ENCODE measurements around the gene PGA5.

The PGA5 gene

GRCh38 chr11:61264371-61264770 is 23.4 kb downstream of the PGA5 start:
- TF ChIP-seq, protein P1, sequence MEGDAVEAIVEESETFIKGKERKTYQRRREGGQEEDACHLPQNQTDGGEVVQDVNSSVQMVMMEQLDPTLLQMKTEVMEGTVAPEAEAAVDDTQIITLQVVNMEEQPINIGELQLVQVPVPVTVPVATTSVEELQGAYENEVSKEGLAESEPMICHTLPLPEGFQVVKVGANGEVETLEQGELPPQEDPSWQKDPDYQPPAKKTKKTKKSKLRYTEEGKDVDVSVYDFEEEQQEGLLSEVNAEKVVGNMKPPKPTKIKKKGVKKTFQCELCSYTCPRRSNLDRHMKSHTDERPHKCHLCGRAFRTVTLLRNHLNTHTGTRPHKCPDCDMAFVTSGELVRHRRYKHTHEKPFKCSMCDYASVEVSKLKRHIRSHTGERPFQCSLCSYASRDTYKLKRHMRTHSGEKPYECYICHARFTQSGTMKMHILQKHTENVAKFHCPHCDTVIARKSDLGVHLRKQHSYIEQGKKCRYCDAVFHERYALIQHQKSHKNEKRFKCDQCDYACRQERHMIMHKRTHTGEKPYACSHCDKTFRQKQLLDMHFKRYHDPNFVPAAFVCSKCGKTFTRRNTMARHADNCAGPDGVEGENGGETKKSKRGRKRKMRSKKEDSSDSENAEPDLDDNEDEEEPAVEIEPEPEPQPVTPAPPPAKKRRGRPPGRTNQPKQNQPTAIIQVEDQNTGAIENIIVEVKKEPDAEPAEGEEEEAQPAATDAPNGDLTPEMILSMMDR (IDR thresholded peaks at IDR 0.05) = no peak
- no peak for TF ChIP-seq ZFX (IDR thresholded peaks at IDR 0.05; ENCODE audit: borderline replicate concordance)
- H3K27ac ChIP-seq = no peak overlapping the region

DNA sequence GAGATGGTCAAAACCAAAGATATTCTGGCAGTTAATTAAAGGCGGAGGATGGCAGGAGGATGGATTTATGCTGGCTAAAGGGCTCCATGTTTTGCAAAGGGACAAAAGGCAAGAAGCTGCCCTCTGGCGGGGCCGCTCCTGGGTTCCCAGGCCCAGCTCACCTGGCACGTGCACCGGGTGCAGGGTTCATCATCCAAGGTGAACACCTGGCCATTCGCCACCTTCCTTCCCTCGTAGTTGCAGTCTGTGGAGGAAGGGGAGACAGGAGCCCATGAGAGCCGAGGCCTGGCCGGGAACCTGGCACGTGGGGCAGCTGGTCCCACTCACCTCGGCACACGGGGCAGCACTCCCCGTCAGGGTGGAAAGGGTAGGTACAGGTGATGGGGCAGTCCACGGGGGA is 23.8 kb downstream of the PGA5 start:
- no peak overlapping the region for H3K27ac ChIP-seq
- no peak for TF ChIP-seq ZFX (IDR thresholded peaks at IDR 0.05; ENCODE audit: borderline replicate concordance)
- TF ChIP-seq, protein P1 (IDR thresholded peaks at IDR 0.05) = no peak

GRCh38 chr11:61265357-61265756 is 24.4 kb downstream of the PGA5 start:
- TF ChIP-seq, protein P1 (IDR thresholded peaks at IDR 0.05) = no peak
- TF ChIP-seq ZFX (IDR thresholded peaks at IDR 0.05; ENCODE audit: borderline replicate concordance) = no peak
- H3K27ac ChIP-seq = no peak overlapping the region

DNA sequence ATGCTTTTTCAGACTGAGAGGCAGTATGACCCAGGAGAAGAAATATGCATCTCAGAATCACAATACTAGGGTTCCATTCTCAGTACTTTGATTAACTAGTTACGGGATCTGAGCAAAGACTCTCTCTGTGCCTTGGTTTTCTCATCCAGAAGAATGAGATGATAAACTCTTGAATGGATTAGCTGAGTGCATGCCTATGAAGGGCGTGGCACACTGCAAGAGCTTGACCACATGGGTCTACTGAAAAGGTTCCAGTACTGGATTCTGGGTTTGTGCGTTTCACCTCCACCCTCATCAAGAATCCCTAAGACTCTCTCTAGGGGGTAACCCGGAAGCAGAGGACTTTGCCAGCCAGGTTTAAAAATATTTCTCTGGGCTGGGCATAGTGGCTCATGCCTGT is 25.6 kb downstream of the PGA5 start:
- TF ChIP-seq ZFX (IDR thresholded peaks at IDR 0.05; ENCODE audit: borderline replicate concordance) = no peak
- TF ChIP-seq, protein P1 (IDR thresholded peaks at IDR 0.05) = no peak
- no peak overlapping the region for H3K27ac ChIP-seq

GRCh38 chr11:61267437-61267841 is 26.5 kb downstream of the PGA5 start:
- TF ChIP-seq, protein P1 (IDR thresholded peaks at IDR 0.05) = no peak
- no peak for TF ChIP-seq ZFX (IDR thresholded peaks at IDR 0.05; ENCODE audit: borderline replicate concordance)
- no peak overlapping the region for H3K27ac ChIP-seq

DNA sequence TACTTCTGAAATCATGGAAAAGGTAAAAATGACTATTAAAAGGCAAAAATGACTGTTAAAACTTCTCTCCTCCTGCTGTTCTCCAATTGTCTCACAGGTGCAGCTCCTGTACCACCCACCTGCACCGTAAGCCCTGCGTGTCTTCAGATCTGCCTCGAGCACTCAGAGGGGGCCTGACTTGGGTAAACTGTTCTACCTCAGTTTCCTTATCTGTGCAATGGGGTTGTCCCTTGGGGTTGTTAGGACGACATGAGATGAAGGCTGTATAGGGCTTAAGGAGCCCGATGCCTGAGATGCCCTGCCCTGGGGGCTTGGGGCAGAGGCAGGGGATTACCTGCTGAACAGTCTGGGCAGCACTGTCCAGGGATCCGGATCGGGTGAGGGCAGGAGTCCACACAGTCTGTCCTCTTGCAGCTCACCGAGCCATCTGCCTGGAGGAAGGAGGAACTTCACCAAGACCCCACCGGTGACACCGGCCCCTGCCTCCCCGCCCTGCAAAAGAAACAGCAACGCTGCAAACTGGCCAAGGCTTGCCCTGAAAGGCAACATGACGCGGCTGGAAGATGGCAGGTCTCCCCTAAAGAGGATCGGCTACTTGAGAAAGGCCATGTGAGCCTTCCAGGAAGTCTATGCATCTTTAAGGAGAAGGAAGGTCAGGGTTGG is 27.7 kb downstream of the PGA5 start:
- H3K27ac ChIP-seq = no peak overlapping the region
- TF ChIP-seq ZFX (IDR thresholded peaks at IDR 0.05; ENCODE audit: borderline replicate concordance) = no peak
- TF ChIP-seq, protein P1 (IDR thresholded peaks at IDR 0.05) = no peak

DNA sequence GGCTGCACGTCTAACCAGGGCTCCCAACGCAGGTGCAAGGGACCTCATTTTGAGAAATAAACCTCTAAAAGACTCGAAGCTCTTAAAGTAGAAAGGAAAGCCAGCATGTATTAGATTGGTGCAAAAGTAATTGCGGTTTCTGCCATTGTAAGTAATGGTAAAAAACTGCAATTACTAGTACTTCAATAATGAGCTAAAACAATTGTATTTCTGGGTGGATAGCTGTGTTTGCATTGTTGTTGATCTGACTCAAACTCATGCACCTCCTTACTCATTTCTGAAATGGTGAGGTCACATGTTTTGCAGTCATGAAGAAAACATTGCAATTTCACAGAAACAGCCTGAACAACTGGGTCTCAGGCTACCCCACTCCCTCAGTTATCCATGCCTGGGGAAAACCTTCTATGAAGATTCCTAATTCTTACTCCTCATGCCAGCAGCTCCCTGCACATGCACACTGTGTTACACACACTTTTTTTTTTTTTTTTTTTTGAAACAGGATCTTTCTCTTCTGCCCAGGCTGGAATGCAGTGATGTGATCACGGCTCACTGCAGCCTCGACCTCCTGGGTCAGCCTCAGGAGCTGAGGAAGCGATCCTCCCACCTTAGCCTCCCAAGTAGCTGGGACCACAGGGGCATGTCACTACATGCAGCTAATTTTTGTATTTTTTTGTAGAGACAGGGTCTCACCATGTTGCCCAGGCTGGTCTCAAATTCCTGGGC is 29.5 kb downstream of the PGA5 start:
- no peak for TF ChIP-seq ZFX (IDR thresholded peaks at IDR 0.05; ENCODE audit: borderline replicate concordance)
- TF ChIP-seq, protein P1 (IDR thresholded peaks at IDR 0.05) = no peak

More for the DNA sequence above, 29.5 kb downstream of the PGA5 start:
- no peak overlapping the region for H3K27ac ChIP-seq

All from 22Rv1 (cell line).